ENCODE results near the gene BET1. TPM values are rescaled to one million over a fixed set of nuclear protein-coding genes. Genes with fewer than 3 reads are reported as not detected.
A peak's percentile ranks its signal among the peaks of the same experiment; 100 is the strongest.

BET1 gene
- total RNA-seq, 4 donors from 2014 or later = 15.3 to 24.9 (median 20.0) TPM

DNA sequence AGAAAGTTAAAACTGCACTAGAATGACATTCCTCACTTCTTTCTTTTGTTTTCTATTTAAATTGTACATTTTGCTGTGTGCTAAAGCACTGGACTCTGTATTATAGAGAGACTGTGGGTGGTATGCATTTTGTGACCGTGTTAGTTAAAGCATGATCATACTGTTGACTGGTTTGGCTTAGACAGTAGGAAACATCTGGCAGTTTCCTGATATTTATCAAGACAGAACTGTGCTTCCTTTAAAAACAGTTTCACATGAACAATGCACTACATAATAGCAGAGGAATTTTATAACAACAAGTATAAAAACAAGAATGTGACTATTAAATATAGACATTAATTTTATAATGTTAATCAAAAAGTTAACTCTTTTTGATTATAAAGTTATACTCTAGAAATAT lies 59.5 kb downstream of the BET1 start:
- TF ChIP-seq, protein P1, sequence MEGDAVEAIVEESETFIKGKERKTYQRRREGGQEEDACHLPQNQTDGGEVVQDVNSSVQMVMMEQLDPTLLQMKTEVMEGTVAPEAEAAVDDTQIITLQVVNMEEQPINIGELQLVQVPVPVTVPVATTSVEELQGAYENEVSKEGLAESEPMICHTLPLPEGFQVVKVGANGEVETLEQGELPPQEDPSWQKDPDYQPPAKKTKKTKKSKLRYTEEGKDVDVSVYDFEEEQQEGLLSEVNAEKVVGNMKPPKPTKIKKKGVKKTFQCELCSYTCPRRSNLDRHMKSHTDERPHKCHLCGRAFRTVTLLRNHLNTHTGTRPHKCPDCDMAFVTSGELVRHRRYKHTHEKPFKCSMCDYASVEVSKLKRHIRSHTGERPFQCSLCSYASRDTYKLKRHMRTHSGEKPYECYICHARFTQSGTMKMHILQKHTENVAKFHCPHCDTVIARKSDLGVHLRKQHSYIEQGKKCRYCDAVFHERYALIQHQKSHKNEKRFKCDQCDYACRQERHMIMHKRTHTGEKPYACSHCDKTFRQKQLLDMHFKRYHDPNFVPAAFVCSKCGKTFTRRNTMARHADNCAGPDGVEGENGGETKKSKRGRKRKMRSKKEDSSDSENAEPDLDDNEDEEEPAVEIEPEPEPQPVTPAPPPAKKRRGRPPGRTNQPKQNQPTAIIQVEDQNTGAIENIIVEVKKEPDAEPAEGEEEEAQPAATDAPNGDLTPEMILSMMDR (IDR thresholded peaks at IDR 0.05) = no peak
- TF ChIP-seq POLR2A (IDR thresholded peaks at IDR 0.05) (no peak), EP300 (IDR thresholded peaks at IDR 0.05) (no peak)
- Histone ChIP-seq H3K4me3 (no peak overlapping the region), H3K4me1 (peaks cover 0 to 7% (median 0%) of the 10 kb centered on the region in 4 donors), H3K36me3 (no peaks in the 10 kb centered on the region), H3K9me3 (no peaks in the 10 kb centered on the region), H3K27ac (peak overlapping the region in 1 of 4 donors; percentile 27), H3K27me3 (no peaks in the 10 kb centered on the region)
- 2 to 4% methylated on average over 1 of the region's 1 CpG for WGBS, 2 donors
- DNase-seq (ENCODE audit: low spot score in 2 of 2) = no peak

DNA sequence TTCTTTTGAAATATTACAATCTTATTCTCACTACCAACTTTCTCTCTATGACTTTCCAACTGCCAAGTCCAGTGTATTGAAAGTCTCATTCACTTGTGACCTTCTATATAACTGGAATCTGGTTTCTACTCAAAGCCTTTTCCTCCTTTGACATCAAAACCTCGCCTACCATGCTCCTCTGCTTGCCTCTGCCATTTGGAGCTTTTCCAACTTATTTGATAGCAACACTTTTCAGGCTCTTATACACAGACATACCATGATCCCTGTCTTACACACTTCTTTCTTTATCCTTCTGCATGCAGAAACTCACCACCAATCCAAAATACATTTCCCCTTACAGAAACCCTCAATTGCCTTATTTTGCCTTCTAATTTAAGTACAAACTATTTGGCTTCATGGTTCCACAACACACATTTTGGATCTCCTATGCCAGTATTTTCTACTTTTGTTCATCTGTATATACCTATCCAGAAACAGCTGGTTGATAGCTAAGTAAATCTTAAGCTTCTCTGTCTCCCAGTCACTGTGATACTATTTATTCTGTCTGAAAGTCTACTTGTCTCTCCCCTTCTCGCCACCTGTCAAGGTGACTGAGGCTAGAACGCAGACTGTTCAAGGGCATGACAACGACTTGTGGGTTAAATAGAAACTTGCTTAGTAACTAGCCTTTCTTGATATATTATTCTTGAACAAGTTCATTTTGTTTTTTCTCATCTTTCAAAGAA lies 60.2 kb downstream of the BET1 start:
- Histone ChIP-seq H3K4me1 (peaks cover 0 to 7% (median 0%) of the 10 kb centered on the region in 4 donors), H3K27me3 (no peaks in the 10 kb centered on the region), H3K36me3 (no peaks in the 10 kb centered on the region), H3K4me3 (no peak overlapping the region), H3K27ac (peak overlapping the region in 1 of 4 donors; percentile 27), H3K9me3 (no peaks in the 10 kb centered on the region)
- 70 to 71% methylated on average over 4 of the region's 4 CpGs for whole genome bisulfite sequencing, 2 donors
- DNase-seq (ENCODE audit: low spot score in 2 of 2) = no peak
- TF ChIP-seq, protein P1 (IDR thresholded peaks at IDR 0.05) = no peak
- no peak for TF ChIP-seq POLR2A (IDR thresholded peaks at IDR 0.05)
- no peak for TF ChIP-seq EP300 (IDR thresholded peaks at IDR 0.05)

Other genes starting within 250 kb of the BET1 start
- 1 to 10 TPM in 2 of 4 donors, under 1 TPM in 1, not detected in 1; 0.44 to 4.0 (median 1.8) TPM for gene TFPI2, start 113.6 kb downstream of the BET1 start, total RNA-seq
- gene GNGT1, start 97.8 kb downstream of the BET1 start, total RNA-seq = not detected
- gene GNG11, start 82.6 kb downstream of the BET1 start, total RNA-seq = 10 to 100 TPM; 15.3 to 24.3 (median 21.8) TPM

All from tibial nerve (tissue), 4 donors.